K562 (cell line): ENCODE data around the gene TRIP10. TPM values are rescaled to one million over a fixed set of nuclear protein-coding genes. Genes with fewer than 3 reads are reported as not detected.

Experiments
- CBX1 ChIP-seq: sonication (generic); IDR thresholded peaks from 2 replicates; pipeline ENCODE4 v1.6.1; 2016; ENCODE audit warnings: antibody characterized with exemption, low read depth, mild to moderate bottlenecking
- ETV1 ChIP-seq: fragments of 450-650 bp; conservative IDR thresholded peaks from 2 replicates; pipeline ENCODE4 v1.6.1; 2016; ENCODE audit warnings: missing genetic modification characterization, control low read depth, low read depth, missing compliant biosample characterization
- MGA ChIP-seq: fragments of 450-650 bp; IDR thresholded peaks from 2 replicates; pipeline ENCODE4 v1.6.1; 2016; ENCODE audit warnings: mild to moderate bottlenecking, moderate library complexity
- NR4A1 ChIP-seq, 2 experiments: fragments of 250-450 bp in 1 of 2; fragments of 450-650 bp in 1 of 2; sonication (Bioruptor Pico) in 1 of 2; IDR thresholded peaks; 2 replicates each; pipeline versions ENCODE4 v1.4.0 to v1.6.1; 2016 to 2020; ENCODE audit warnings: mild to moderate bottlenecking in 2 of 2, missing compliant biosample characterization in 1 of 2, missing genetic modification characterization in 1 of 2, moderate library complexity in 1 of 2
- SMARCA4 ChIP-seq: fragments of 450-650 bp; IDR thresholded peaks from 2 replicates; pipeline ENCODE4 v1.6.1; 2016
- ZNF140 ChIP-seq: fragments of 250-450 bp; sonication (Bioruptor Pico); IDR thresholded peaks from 2 replicates; pipeline ENCODE4 v1.8.0; 2021; ENCODE audit warnings: moderate library complexity, mild to moderate bottlenecking, inconsistent platforms
- polyA plus RNA-seq, 8 experiments: library from polyadenylated mRNA; depleted of rRNA in 4 of 8; stranded (reverse) in 5 of 8; unstranded in 3 of 8; fragments of >200 nt; fragmentation: Nextera tagmentation in 2 of 8; fragmentation: Illumina TruSeq in 1 of 8; extraction: Ambion mirVana in 2 of 8; extraction: Trizol in 1 of 8; gene quantifications; 2 replicates each; pipeline versions ENCODE4 v1.2.1 to v1.2.3, GENCODE V29; 2011 to 2014; ENCODE audit warnings: inconsistent platforms in 1 of 8, missing spikeins in 1 of 8
- total RNA-seq, 7 experiments: library from RNA; depleted of rRNA in 6 of 7; stranded (reverse); fragments of >200 nt in 6 of 7; fragmentation: Illumina TruSeq in 2 of 7; extraction: Trizol in 2 of 7; gene quantifications; 2 replicates each; pipeline versions ENCODE4 v1.2.1 to v1.2.3, GENCODE V29; 2011 to 2021; ENCODE audit warnings: low replicate concordance in 1 of 7
- TF ChIP-seq, protein P1 (sequence below): sonication (generic); formaldehyde crosslinking; IDR thresholded peaks from 2 replicates; pipeline ENCODE4 v1.8.1; 2023; ENCODE audit warnings: missing genetic modification reagents, mild to moderate bottlenecking, borderline replicate concordance
- TF ChIP-seq, protein P2 (sequence below): IDR thresholded peaks from 2 replicates; pipeline ENCODE4 v1.6.1; 2014; ENCODE audit warnings: antibody characterized with exemption

Gene TRIP10
- total and polyA plus RNA-seq, 9 of the 15 experiments (the other 6 are each of a cell fraction or from before 2014, with no cell fraction given) = 1.2 to 66.8 (median 36.1) TPM

DNA sequence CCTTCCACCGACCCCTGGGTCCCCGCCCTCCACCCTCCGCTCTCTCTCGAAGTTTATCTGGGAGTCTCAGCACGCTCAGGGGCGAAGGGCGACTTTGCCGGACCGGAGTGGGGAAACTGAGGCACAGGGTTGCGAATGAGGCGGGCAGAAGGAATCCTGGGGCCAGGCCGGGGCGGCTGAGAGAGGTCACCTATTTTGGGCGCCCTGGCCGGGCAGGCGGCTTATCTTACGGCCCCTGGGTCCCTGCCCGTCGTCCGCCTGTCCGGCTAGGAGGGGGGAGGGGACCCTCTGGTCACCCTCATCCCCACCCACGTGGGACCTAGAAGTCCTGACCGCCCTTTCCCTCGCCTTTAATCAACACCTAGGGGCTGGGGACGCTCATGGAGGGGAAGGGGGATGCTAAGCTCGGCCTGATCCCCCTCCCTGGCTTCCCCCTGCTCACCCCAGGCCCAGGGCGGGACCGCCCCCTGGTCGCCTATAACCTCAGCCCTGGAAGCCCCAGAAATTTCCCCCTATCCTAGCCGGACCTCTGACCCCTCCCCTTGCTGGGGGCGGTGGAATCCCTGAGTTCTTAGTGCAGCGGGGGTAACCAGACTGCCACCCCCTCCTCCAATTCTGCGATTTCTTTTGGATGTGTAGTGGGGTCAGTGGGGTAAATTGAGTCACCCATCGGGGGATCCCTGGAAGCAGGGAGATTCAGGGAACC lies 556 bp downstream of the TRIP10 start (continued):
- TF ChIP-seq, protein P1, sequence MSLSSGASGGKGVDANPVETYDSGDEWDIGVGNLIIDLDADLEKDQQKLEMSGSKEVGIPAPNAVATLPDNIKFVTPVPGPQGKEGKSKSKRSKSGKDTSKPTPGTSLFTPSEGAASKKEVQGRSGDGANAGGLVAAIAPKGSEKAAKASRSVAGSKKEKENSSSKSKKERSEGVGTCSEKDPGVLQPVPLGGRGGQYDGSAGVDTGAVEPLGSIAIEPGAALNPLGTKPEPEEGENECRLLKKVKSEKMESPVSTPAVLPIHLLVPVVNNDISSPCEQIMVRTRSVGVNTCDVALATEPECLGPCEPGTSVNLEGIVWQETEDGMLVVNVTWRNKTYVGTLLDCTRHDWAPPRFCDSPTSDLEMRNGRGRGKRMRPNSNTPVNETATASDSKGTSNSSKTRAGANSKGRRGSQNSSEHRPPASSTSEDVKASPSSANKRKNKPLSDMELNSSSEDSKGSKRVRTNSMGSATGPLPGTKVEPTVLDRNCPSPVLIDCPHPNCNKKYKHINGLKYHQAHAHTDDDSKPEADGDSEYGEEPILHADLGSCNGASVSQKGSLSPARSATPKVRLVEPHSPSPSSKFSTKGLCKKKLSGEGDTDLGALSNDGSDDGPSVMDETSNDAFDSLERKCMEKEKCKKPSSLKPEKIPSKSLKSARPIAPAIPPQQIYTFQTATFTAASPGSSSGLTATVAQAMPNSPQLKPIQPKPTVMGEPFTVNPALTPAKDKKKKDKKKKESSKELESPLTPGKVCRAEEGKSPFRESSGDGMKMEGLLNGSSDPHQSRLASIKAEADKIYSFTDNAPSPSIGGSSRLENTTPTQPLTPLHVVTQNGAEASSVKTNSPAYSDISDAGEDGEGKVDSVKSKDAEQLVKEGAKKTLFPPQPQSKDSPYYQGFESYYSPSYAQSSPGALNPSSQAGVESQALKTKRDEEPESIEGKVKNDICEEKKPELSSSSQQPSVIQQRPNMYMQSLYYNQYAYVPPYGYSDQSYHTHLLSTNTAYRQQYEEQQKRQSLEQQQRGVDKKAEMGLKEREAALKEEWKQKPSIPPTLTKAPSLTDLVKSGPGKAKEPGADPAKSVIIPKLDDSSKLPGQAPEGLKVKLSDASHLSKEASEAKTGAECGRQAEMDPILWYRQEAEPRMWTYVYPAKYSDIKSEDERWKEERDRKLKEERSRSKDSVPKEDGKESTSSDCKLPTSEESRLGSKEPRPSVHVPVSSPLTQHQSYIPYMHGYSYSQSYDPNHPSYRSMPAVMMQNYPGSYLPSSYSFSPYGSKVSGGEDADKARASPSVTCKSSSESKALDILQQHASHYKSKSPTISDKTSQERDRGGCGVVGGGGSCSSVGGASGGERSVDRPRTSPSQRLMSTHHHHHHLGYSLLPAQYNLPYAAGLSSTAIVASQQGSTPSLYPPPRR (CRISPR knock-in tag) = no peak
- TF ChIP-seq CBX1 (peak; percentile 31; the same call in 1 of the 2 replicates), NR4A1 (CRISPR knock-in tag; IDR thresholded peaks at IDR 0.05) (no peak), NR4A1 (tag; IDR thresholded peaks at IDR 0.05) (no peak), ZNF140 (CRISPR knock-in tag) (no peak), ETV1 (tag) (no peak), SMARCA4 (no peak), MGA (peak; percentile 75)
- TF ChIP-seq, protein P2, sequence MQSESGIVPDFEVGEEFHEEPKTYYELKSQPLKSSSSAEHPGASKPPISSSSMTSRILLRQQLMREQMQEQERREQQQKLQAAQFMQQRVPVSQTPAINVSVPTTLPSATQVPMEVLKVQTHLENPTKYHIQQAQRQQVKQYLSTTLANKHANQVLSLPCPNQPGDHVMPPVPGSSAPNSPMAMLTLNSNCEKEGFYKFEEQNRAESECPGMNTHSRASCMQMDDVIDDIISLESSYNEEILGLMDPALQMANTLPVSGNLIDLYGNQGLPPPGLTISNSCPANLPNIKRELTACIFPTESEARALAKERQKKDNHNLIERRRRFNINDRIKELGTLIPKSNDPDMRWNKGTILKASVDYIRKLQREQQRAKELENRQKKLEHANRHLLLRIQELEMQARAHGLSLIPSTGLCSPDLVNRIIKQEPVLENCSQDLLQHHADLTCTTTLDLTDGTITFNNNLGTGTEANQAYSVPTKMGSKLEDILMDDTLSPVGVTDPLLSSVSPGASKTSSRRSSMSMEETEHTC = no peak
